MCF 10A (cell line): ENCODE results near the gene MYADML2. TPM values are rescaled to one million over a fixed set of nuclear protein-coding genes. Genes with fewer than 3 reads are reported as not detected.

Source experiments
- BruUV-seq: library from RNA; stranded (reverse); fragments of 400-500 nt; replicated peaks from 2 replicates; lab custom pipeline; 2021; lab: Mats Ljungman, UMichigan
- CTCF ChIA-PET: fragments of 300-600 bp; sonication (Branson Sonifier 250); formaldehyde crosslinking; extraction: SDS; loops from one replicate; lab custom pipeline; 2021; ENCODE audit warnings: antibody characterized with exemption, inconsistent platforms; lab: Yijun Ruan, JAX
- POLR2A ChIA-PET: fragments of 300-600, 350-650 bp; sonication (Branson Sonifier 250); formaldehyde crosslinking; extraction: SDS; loops from one replicate; lab custom pipeline; 2020; ENCODE audit warnings: antibody characterized with exemption, inconsistent platforms; lab: Yijun Ruan, JAX
- DNase-seq: peaks from one replicate; pipeline ENCODE4 v3.0.0-alpha.2; 2018; ENCODE audit not compliant: unreplicated experiment
- H3K27ac Mint-ChIP-seq: one replicate; pipeline ENCODE4 v1.8.0; 2022; ENCODE audit warnings: mild to moderate bottlenecking, low read depth, mixed read lengths; ENCODE audit not compliant: unreplicated experiment
- H3K27me3 Mint-ChIP-seq: one replicate; pipeline ENCODE4 v1.8.0; 2022; ENCODE audit warnings: mixed read lengths; ENCODE audit not compliant: insufficient read depth, unreplicated experiment
- H3K36me3 Mint-ChIP-seq: one replicate; pipeline ENCODE4 v1.8.0; 2022; ENCODE audit warnings: mild to moderate bottlenecking, moderate library complexity, mixed read lengths; ENCODE audit not compliant: insufficient read depth, unreplicated experiment
- H3K4me1 Mint-ChIP-seq: one replicate; pipeline ENCODE4 v1.8.0; 2022; ENCODE audit warnings: mixed read lengths; ENCODE audit not compliant: insufficient read depth, unreplicated experiment
- H3K4me3 Mint-ChIP-seq: one replicate; pipeline ENCODE4 v1.8.0; 2022; ENCODE audit warnings: mild to moderate bottlenecking, moderate library complexity, mixed read lengths; ENCODE audit not compliant: unreplicated experiment
- H3K9me3 Mint-ChIP-seq: one replicate; pipeline ENCODE4 v1.8.0; 2022; ENCODE audit warnings: mixed read lengths; ENCODE audit not compliant: unreplicated experiment
- CTCF ChIP-seq: fragments of 200-600 bp; IDR thresholded peaks from one replicate; pipeline ENCODE4 v1.8.0; 2022; ENCODE audit warnings: antibody characterized with exemption, mild to moderate bottlenecking; ENCODE audit not compliant: unreplicated experiment
- intact Hi-C: fragments of 100-400 bp; cut with micrococcal nuclease; formaldehyde crosslinking; loops from 2 replicates; pipeline ENCODE4 v1.14.1; 2022
- total RNA-seq: library from RNA; stranded (reverse); gene quantifications from 2 replicates; pipeline ENCODE4 v1.2.3, GENCODE V29; 2022

MYADML2 gene
- total RNA-seq, 1 experiment from 2014 or later = not detected

- ChIA-PET POLR2A (interaction anchor here (1.0 kb wide), 1 partner anchor 57 kb away, joined by 3 read pairs; no protein-coding TSS in a partner anchor), CTCF (interaction anchor here (0.5 to 1.8 kb wide), 4 partner anchors 25 to 733 kb away, joined by 3 to 8 read pairs (median 4); no protein-coding TSS in a partner anchor)
- no peak for TF ChIP-seq CTCF
- peaks cover 7% of the 10 kb centered on the region for H3K36me3 Mint-ChIP-seq
- no peaks in the 10 kb centered on the region for H3K27me3 Mint-ChIP-seq
- BruUV-seq = no TSS peak
- DNase-seq = no peak
- no peak overlapping the region for H3K27ac Mint-ChIP-seq
- peaks cover 11% of the 10 kb centered on the region for H3K4me1 Mint-ChIP-seq
- H3K4me3 Mint-ChIP-seq = no peak overlapping the region
- no peaks in the 10 kb centered on the region for H3K9me3 Mint-ChIP-seq
- intact Hi-C loops = no loop called here
These were observed 12.8 kb downstream of the MYADML2 start for GRCh38 chr17:81934098-81934757.

- H3K4me3 Mint-ChIP-seq = no peak overlapping the region
- H3K4me1 Mint-ChIP-seq = peaks cover 11% of the 10 kb centered on the region
- H3K27ac Mint-ChIP-seq = no peak overlapping the region
- H3K36me3 Mint-ChIP-seq = peaks cover 7% of the 10 kb centered on the region
- H3K9me3 Mint-ChIP-seq = no peaks in the 10 kb centered on the region
- no peak for TF ChIP-seq CTCF
- POLR2A ChIA-PET = no interaction called here
- CTCF ChIA-PET = interaction anchor here (1.8 kb wide), 1 partner anchor 88 kb away, joined by 5 read pairs; no protein-coding TSS in a partner anchor
- no peaks in the 10 kb centered on the region for H3K27me3 Mint-ChIP-seq
- intact Hi-C loops = no loop called here
- BruUV-seq = no TSS peak
- no peak for DNase-seq
These were observed 13.8 kb downstream of the MYADML2 start for GRCh38 chr17:81933178-81933699.

GRCh38 chr17:81932333-81932983 is 14.6 kb downstream of the MYADML2 start:
- Mint-ChIP-seq H3K9me3 (no peaks in the 10 kb centered on the region), H3K4me1 (peaks cover 11% of the 10 kb centered on the region), H3K27ac (no peak overlapping the region), H3K36me3 (peaks cover 7% of the 10 kb centered on the region), H3K4me3 (no peak overlapping the region), H3K27me3 (no peaks in the 10 kb centered on the region)
- intact Hi-C loops = no loop called here
- ChIA-PET POLR2A (no interaction called here), CTCF (interaction anchor here (0.7 to 1.8 kb wide), 2 partner anchors 11 to 89 kb away, joined by 3 to 5 read pairs; no protein-coding TSS in a partner anchor)
- no peak for TF ChIP-seq CTCF
- BruUV-seq = TSS peak; percentile 64
- no peak for DNase-seq
